Adipocyte (in vitro differentiated cells): ENCODE measurements around the gene TP53.

Source experiments
- DNase-seq: peaks from one replicate; pipeline ENCODE4 v3.0.0-alpha.2; 2015; ENCODE audit warnings: low read depth
- H3K27me3 ChIP-seq: replicated peaks from 2 replicates; pipeline ENCODE4 v1.7.0; 2013; ENCODE audit warnings: mild to moderate bottlenecking, low read length, moderate library complexity; ENCODE audit not compliant: control insufficient read depth, insufficient read depth
- H3K36me3 ChIP-seq: 2 replicates; pipeline ENCODE4 v1.7.0; 2013; ENCODE audit warnings: low read length, mild to moderate bottlenecking, moderate library complexity; ENCODE audit not compliant: control insufficient read depth, insufficient read depth, severe bottlenecking
- H3K4me1 ChIP-seq: 2 replicates; pipeline ENCODE4 v1.7.0; 2013; ENCODE audit warnings: mild to moderate bottlenecking, low read length, moderate library complexity; ENCODE audit not compliant: control insufficient read depth, insufficient read depth
- H3K4me3 ChIP-seq: 2 replicates; pipeline ENCODE4 v1.7.0; 2013; ENCODE audit warnings: mild to moderate bottlenecking, low read length, moderate library complexity
- H3K9ac ChIP-seq: 2 replicates; pipeline ENCODE4 v1.7.0; 2013; ENCODE audit warnings: mild to moderate bottlenecking, low read length, moderate library complexity
- H3K9me3 ChIP-seq: 2 replicates; pipeline ENCODE4 v1.7.0; 2013; ENCODE audit warnings: mild to moderate bottlenecking, low read length, moderate library complexity; ENCODE audit not compliant: control insufficient read depth

The TP53 gene

GRCh38 chr17:7656958-7657609 lies 30.2 kb downstream of the TP53 start:
- Histone ChIP-seq H3K4me1 (no peaks in the 10 kb centered on the region), H3K4me3 (no peak overlapping the region), H3K36me3 (no peaks in the 10 kb centered on the region), H3K9me3 (no peaks in the 10 kb centered on the region), H3K27me3 (peaks cover 22% of the 10 kb centered on the region), H3K9ac (no peak overlapping the region)
- DNase-seq = no peak

- H3K9ac ChIP-seq = no peak overlapping the region
Observed at GRCh38 chr17:7655541-7655840, 31.8 kb downstream of the TP53 start.

GRCh38 chr17:7654832-7655540 lies 32.3 kb downstream of the TP53 start:
- H3K9me3 ChIP-seq = no peaks in the 10 kb centered on the region
- H3K9ac ChIP-seq = no peak overlapping the region
- no peaks in the 10 kb centered on the region for H3K36me3 ChIP-seq
- peak; percentile 14 for DNase-seq
- H3K4me1 ChIP-seq = peaks cover 7% of the 10 kb centered on the region
- peaks cover 38% of the 10 kb centered on the region for H3K27me3 ChIP-seq
- H3K4me3 ChIP-seq = no peak overlapping the region

More at GRCh38 chr17:7655541-7655840, 31.8 kb downstream of the TP53 start:
- no peaks in the 10 kb centered on the region for H3K36me3 ChIP-seq
- no peak overlapping the region for H3K4me3 ChIP-seq
- H3K27me3 ChIP-seq = peaks cover 33% of the 10 kb centered on the region
- no peak for DNase-seq
- peaks cover 7% of the 10 kb centered on the region for H3K4me1 ChIP-seq
- H3K9me3 ChIP-seq = no peaks in the 10 kb centered on the region

- Histone ChIP-seq H3K4me1 (peaks cover 7% of the 10 kb centered on the region), H3K36me3 (no peaks in the 10 kb centered on the region), H3K9me3 (no peaks in the 10 kb centered on the region), H3K9ac (no peak overlapping the region), H3K4me3 (no peak overlapping the region), H3K27me3 (peaks cover 51% of the 10 kb centered on the region)
- DNase-seq = no peak
Observed at GRCh38 chr17:7652388-7653356, 34.6 kb downstream of the TP53 start.

- H3K36me3 ChIP-seq = no peaks in the 10 kb centered on the region
Observed at GRCh38 chr17:7651665-7652387, 35.5 kb downstream of the TP53 start.

GRCh38 chr17:7651097-7651664 lies 36.1 kb downstream of the TP53 start:
- Histone ChIP-seq H3K4me3 (peak overlapping the region; percentile 47), H3K4me1 (peaks cover 7% of the 10 kb centered on the region), H3K36me3 (no peaks in the 10 kb centered on the region), H3K27me3 (peaks cover 64% of the 10 kb centered on the region), H3K9me3 (no peaks in the 10 kb centered on the region), H3K9ac (no peak overlapping the region)
- no peak for DNase-seq

More at GRCh38 chr17:7651665-7652387, 35.5 kb downstream of the TP53 start:
- H3K4me3 ChIP-seq = no peak overlapping the region
- no peaks in the 10 kb centered on the region for H3K9me3 ChIP-seq
- H3K9ac ChIP-seq = no peak overlapping the region
- DNase-seq = peak; percentile 34
- peaks cover 57% of the 10 kb centered on the region for H3K27me3 ChIP-seq
- peaks cover 7% of the 10 kb centered on the region for H3K4me1 ChIP-seq

- Histone ChIP-seq H3K9me3 (no peaks in the 10 kb centered on the region), H3K9ac (no peak within 1 kb of the TSS), H3K4me3 (peak within 1 kb of the TSS; percentile 47), H3K4me1 (peaks cover 7% of the 10 kb centered on the region), H3K27me3 (peaks cover 64% of the 10 kb centered on the region), H3K36me3 (no peaks in the 10 kb centered on the region)
- peak; percentile 49 for DNase-seq
Observed at GRCh38 chr17:7650509-7651096, 36.7 kb downstream of the TP53 start, which contains the start of gene ATP1B2. Gene ATP1B2 (plus strand): TSS chr17:7650926. CDS start chr17:7651519, 593 bp downstream.

GRCh38 chr17:7647018-7647417 lies 40.3 kb downstream of the TP53 start:
- Histone ChIP-seq H3K36me3 (no peaks in the 10 kb centered on the region), H3K4me3 (no peak overlapping the region), H3K9ac (no peak overlapping the region), H3K4me1 (peaks cover 7% of the 10 kb centered on the region), H3K27me3 (peaks cover 52% of the 10 kb centered on the region), H3K9me3 (no peaks in the 10 kb centered on the region)
- no peak for DNase-seq

GRCh38 chr17:7646457-7646856 lies 40.8 kb downstream of the TP53 start:
- Histone ChIP-seq H3K4me1 (peaks cover 5% of the 10 kb centered on the region), H3K27me3 (peaks cover 52% of the 10 kb centered on the region), H3K9me3 (no peaks in the 10 kb centered on the region), H3K36me3 (no peaks in the 10 kb centered on the region), H3K4me3 (no peak overlapping the region), H3K9ac (no peak overlapping the region)
- no peak for DNase-seq

- H3K36me3 ChIP-seq = no peaks in the 10 kb centered on the region
- no peak for DNase-seq
Observed at GRCh38 chr17:7644775-7645174, 42.5 kb downstream of the TP53 start.

More at GRCh38 chr17:7644775-7645174, 42.5 kb downstream of the TP53 start:
- H3K4me3 ChIP-seq = no peak overlapping the region
- H3K9me3 ChIP-seq = no peaks in the 10 kb centered on the region
- no peak overlapping the region for H3K9ac ChIP-seq
- H3K4me1 ChIP-seq = no peaks in the 10 kb centered on the region
- peaks cover 39% of the 10 kb centered on the region for H3K27me3 ChIP-seq
